ENCODE measurements around the gene CCK.

DNA sequence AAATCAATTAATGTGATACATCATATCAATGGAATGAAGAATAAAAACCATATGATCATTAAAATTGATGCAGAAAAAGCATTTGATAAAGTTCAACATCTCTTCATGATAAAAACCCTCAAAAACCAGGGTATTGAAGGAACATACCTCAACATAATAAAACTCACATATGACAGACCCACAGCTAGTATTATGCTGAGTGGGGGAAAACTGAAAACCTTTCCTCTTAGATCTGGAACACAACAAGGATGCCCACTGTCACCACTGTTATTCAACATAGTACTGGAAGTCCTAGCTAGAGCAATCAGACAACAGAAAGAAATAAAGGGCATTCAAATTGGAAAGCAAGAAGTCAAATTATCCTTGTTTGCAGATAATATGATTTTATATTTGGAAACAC lies 30.5 kb downstream of the CCK start:
- no peak for TF ChIP-seq CTCF (IDR thresholded peaks at IDR 0.05)
- TF ChIP-seq POLR2A (IDR thresholded peaks at IDR 0.05) = no peak

Data from testis (tissue), 2 donors.